Urinary bladder (tissue), 4 donors: ENCODE data around the gene KRTAP29-1. TPM values are rescaled to one million over a fixed set of nuclear protein-coding genes. Genes with fewer than 3 reads are reported as not detected.

Source experiments
- DNase-seq: peaks from one replicate; pipeline ENCODE4 v3.0.0-alpha.2; 2015; ENCODE audit errors: extremely low spot score
- H3K27ac ChIP-seq: one replicate; pipeline ENCODE4 v1.5.1; 2013; ENCODE audit warnings: low read depth, mild to moderate bottlenecking, moderate library complexity
- H3K36me3 ChIP-seq: one replicate; pipeline ENCODE4 v1.6.1; 2013; ENCODE audit warnings: mild to moderate bottlenecking, moderate library complexity; ENCODE audit not compliant: insufficient read depth
- H3K4me1 ChIP-seq: one replicate; pipeline ENCODE4 v1.6.1; 2013; ENCODE audit warnings: mild to moderate bottlenecking, moderate library complexity; ENCODE audit not compliant: insufficient read depth
- H3K4me3 ChIP-seq: one replicate; pipeline ENCODE4 v1.5.1; 2013; ENCODE audit warnings: low read depth, low read length
- WGBS: extraction: QIAGEN DNeasy Blood & Tissue Kit; methylation state at CpG from one replicate; pipeline ENCODE4 v1.1.7; 2013; 5-methylcytosine and 5-hydroxymethylcytosine counted together
- polyA plus RNA-seq: library from polyadenylated mRNA; stranded (reverse); fragments of 200-250 nt; gene quantifications from one replicate; pipeline ENCODE4 v1.2.3, GENCODE V29; 2013
- total RNA-seq: library from RNA; depleted of rRNA; stranded (reverse); fragments of >200 nt; gene quantifications from one replicate; pipeline ENCODE4 v1.2.3, GENCODE V29; 2014
- donor health status: healthy with polysubstance abuse.
- donor health status: healthy.

The KRTAP29-1 gene
- total and polyA plus RNA-seq, 2 donors = not detected

DNA sequence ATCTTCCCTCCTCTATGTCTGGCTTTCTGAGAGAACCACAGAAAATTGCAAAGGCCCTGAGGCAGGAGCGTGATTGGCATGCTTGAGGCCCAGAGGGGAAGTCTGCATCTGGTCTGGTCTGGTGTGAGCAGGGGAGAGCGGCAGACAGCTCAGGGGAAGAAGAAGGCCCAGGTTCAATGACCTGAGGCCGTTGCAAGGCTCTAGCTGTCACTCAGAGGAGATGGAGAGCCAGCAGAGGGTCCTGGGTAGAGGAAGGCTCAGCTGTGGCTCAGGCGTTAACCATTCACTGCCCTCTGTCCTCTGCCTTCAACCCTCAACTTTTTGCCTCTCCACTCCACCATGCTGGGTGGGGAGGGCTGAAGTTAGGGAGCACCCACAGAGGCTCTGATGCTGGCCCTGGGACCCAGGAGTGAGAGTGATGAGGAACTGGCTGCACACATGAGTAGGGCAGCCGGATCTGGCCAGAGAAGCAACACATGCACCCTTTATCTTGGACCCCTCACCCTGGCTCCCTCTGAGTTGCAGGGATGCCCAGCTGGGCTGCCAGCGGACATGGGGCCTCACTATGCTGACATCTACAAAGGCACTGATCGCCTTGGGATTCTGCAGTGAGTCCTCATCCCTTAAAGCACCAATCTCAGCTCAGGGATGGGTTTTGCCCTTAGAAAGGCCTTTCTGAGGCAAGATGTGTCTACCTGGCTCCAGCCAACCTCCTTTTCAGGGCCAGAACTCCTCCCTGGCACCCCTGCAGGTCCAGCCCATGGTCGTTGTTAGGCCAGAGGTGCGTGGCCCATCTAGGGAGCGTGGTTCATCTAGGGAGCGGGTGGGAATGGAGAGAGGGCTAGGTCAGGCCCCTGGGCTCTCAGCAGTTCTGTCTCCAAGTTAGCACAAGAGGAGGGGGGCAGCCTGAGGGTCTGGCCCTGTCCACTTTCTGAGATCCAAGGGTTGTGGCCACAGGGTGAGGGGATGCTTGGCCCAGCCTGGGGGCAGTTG is 20.5 kb upstream of the KRTAP29-1 start:
- no peaks in the 10 kb centered on the region for H3K36me3 ChIP-seq
- 90% methylated on average over 11 of the region's 11 CpGs for WGBS
- no peak for DNase-seq
- no peak overlapping the region for H3K27ac ChIP-seq
- no peaks in the 10 kb centered on the region for H3K4me1 ChIP-seq
- H3K4me3 ChIP-seq = no peak overlapping the region

DNA sequence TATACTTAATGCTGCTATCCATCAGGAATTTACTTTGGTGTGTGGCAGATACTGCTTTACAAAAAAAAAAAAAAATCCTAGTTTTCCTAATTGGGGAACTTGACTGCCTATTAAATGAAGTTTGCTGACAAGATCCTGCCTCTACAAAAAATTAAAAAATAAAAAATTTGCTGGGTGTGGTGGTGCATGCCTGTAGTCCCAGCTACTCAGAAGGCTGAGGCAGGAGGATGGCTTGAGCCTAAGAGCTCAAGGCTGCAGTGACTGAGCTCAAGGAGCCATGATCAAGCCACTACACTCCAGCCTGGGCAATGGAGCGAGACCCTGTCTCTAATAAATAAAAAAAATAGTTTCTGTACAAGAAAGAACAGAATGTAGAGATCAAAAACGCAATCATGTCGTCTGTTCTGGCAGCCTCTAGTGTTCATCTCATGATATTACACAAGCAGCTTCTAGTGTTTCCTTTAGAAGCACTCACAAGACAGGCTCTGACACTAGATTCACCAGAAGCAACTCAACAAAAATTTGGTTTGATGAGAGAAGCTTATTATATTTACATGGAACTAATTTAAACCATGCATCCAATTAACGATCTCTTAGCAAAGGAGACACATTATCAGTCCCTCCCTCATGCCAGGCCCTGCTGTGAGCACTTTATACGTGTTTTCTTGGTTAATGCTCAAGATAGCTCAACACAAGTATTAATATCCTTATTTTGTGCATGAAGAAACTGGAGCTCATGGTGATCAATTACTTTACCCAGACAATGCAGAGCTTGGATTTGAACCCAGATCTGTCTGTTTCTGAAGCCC is 19.6 kb upstream of the KRTAP29-1 start:
- Histone ChIP-seq H3K4me1 (no peaks in the 10 kb centered on the region), H3K4me3 (no peak overlapping the region), H3K36me3 (no peaks in the 10 kb centered on the region), H3K27ac (no peak overlapping the region)
- 32% methylated on average over 5 of the region's 5 CpGs for WGBS
- DNase-seq = no peak

DNA sequence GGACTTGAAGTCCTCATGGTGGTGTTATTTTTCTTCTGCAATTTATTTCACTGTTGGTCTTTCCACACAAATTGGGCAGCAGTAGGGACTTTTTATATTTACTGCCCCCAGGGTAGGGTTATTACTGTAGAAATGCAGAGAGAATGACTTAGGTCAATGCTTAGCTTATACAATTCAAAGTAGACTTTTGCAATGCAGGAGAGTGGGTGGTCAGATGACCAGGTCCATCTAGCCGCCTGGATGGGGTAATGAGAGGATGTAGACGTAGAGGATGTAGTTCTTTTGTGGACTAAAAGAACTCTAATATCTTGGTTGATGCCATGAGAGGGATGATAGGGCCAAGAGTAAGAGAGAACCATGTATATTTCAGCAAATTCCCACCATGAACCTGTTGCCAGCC is 15.6 kb upstream of the KRTAP29-1 start:
- DNase-seq = no peak
- Histone ChIP-seq H3K4me3 (no peak overlapping the region), H3K27ac (no peak overlapping the region), H3K4me1 (no peaks in the 10 kb centered on the region), H3K36me3 (no peaks in the 10 kb centered on the region)
- 48% methylated on average over 2 of the region's 2 CpGs for WGBS

DNA sequence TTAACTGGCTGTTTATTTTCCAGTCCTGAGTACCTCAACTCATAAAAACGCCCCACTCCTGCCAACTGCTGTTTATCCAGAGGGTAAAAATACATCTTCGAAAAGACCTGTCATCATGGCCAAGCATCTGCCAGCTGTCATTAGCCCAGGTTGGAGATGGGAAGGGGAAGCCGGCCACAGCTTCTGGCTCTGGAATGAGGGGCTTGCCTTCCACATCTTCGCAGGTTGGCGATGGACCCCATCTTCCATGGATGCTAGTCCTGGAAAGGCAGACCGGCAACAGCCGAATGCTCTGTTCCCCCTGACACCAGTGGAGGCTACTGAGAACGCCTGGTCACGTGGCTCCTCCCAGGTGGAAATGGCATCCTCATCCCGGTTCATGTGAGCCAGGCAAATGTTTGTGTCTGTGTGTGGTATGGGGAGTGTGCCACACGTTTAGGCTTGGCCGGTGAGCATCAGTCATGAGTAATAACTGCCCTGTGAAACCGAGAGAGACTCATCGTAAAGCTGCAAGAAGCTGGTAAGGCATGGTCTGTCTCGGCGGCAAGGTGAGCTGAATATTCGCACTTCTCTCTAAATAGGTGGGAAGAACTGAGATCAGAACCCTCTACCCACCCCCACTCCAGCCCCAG is 13.3 kb upstream of the KRTAP29-1 start:
- no peak overlapping the region for H3K4me3 ChIP-seq
- H3K4me1 ChIP-seq = no peaks in the 10 kb centered on the region
- WGBS = 69% methylated on average over 17 of the region's 17 CpGs
- H3K36me3 ChIP-seq = no peaks in the 10 kb centered on the region
- H3K27ac ChIP-seq = no peak overlapping the region
- no peak for DNase-seq

DNA sequence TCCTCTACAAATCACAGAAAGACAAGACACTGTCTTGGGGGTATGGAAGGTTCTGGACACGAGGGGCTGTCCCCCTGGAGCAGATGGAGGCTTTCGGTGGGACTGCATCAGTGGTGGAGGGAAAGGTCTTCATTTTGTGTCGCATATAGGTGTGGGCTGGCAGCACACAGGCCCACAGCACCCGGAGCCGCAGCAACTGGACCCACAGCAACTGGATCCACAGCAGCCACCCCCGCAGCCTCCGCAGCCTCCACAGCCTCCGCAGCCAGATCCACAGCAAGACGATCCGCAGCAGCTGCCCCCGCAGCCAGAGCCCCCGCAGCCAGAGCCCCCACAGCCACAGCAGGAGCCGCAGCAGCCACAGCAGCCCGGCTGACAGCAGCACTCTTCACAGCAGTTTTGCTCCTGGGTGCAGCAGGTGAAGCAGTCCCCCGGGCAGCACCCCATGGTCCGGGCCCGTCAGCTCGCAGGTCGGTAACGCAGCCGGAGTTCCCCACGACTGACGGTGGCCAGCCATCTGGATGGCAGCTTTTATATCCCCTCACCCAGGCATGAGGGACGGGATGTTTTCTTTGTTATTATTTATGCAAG is 12.6 kb upstream of the KRTAP29-1 start, which contains the start of gene KRTAP17-1:
Gene KRTAP17-1 (minus strand): TSS at position 507 of the 591 bp plus-strand sequence. CDS start 60 bp downstream, at position 447.
- Histone ChIP-seq H3K36me3 (no peaks in the 10 kb centered on the region), H3K27ac (no peak within 1 kb of the TSS), H3K4me1 (no peaks in the 10 kb centered on the region), H3K4me3 (no peak within 1 kb of the TSS)
- DNase-seq = no peak
- 70% methylated on average over 24 of the region's 24 CpGs for WGBS

DNA sequence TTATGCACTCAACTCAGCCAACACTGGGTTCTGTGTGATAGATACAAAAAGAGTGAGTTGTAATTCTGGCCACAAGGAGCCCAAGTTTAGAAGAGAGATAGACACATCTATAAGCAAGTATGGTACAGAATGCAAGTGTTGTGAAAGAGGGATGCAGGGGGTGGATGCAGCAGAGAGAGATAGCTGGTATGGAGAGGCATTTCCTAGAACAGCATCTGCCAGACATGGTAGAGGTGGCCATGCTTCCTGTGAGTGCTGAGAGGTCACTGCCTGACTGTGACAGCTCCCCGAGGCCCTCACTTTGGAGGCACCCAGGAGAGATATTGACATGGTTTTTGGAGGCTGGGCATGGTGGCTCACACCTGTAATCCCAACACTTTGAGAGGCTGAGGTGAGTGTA is 8.5 kb upstream of the KRTAP29-1 start:
- WGBS = 78% methylated on average over 1 of the region's 1 CpG
- DNase-seq = no peak
- no peaks in the 10 kb centered on the region for H3K36me3 ChIP-seq
- no peaks in the 10 kb centered on the region for H3K4me1 ChIP-seq
- H3K27ac ChIP-seq = no peak overlapping the region
- no peak overlapping the region for H3K4me3 ChIP-seq

DNA sequence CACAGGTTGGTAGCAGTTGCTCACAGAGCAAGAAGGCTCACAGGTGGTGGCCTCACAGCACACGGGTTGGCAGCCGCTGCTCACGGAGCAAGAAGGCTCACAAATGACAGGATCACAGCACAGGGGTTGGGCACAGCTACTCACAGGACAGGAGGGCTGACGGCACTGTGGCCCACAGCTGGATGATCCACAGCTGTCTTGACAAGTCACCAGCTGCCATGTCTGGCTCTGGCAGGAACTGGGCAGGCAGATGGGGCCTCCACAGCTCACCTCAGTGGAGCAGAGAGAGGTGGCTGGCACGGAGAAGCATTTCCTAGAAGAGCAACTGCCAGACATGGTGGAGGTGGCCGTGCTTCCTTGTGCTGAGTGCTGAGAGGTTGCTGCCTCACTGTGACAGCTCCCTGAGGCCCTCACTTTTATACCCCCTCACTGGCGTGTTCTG is 6.3 kb upstream of the KRTAP29-1 start, which contains the start of gene KRTAP16-1:
Gene KRTAP16-1 (minus strand): TSS at position 392 of the 442 bp plus-strand sequence. CDS start 56 bp downstream, at position 336.
- no peaks in the 10 kb centered on the region for H3K36me3 ChIP-seq

DNA sequence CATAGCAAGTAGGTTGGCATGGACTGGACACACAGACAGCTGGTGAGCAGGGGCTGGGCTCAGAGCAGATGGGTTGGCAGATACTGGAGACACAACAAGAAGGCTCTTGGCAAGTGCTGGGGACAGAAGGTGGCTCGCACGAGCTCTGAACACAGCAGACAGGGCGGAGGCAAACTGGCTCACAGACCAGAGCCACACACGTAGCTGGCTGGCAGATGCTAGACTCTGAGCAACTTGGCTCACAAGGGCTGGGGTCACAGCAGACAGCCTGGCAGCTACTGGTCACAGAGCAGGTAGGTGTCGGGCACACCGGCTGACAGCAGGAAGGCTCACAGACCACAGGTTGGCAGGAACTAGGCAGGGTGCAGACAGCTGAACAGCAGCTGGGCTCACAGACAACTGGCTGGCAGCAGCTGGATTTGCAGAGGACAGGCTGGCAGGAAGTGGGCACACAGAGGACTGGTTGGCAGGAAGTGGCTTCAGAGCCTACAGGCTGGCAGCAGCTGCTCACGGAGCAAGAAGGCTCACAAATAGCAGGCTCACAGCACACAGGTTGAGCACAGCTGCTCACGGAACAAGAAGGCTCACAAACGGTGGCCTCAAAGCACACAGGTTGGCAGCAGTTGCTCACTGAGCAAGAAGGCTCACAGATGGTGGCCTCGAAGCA is 5.7 kb upstream of the KRTAP29-1 start:
- no peaks in the 10 kb centered on the region for H3K36me3 ChIP-seq
- H3K27ac ChIP-seq = no peak overlapping the region
- 50% methylated on average over 10 of the region's 10 CpGs for WGBS
- H3K4me3 ChIP-seq = no peak overlapping the region
- no peaks in the 10 kb centered on the region for H3K4me1 ChIP-seq
- DNase-seq = no peak

More for the DNA sequence above, 6.3 kb upstream of the KRTAP29-1 start, which contains the start of gene KRTAP16-1:
- Histone ChIP-seq H3K4me3 (no peak within 1 kb of the TSS), H3K27ac (no peak within 1 kb of the TSS), H3K4me1 (no peaks in the 10 kb centered on the region)
- WGBS = 64% methylated on average over 7 of the region's 7 CpGs
- DNase-seq = no peak

DNA sequence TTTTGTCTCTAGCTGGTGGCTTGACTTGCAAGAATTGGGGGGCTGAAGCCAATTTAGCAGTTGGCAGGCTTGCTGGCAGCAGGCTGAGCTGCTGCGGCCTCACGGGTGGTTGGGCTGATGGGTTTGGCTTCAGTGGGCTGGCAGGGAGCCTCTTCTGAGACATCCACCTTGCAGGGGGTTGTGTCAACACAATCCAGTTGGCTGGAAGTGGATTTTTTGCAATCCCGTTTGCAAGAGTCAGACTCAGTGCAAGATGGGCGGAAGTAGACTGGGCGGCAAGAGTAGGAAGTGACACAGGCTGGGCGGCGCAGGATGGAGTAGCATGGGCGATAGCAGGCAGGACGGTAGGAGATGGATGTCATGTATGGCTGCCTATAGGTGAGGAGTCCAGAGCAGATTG is 5.0 kb upstream of the KRTAP29-1 start:
- 78% methylated on average over 9 of the region's 9 CpGs for WGBS
- H3K4me3 ChIP-seq = no peak overlapping the region
- H3K4me1 ChIP-seq = no peaks in the 10 kb centered on the region
- H3K36me3 ChIP-seq = no peaks in the 10 kb centered on the region
- DNase-seq = no peak
- H3K27ac ChIP-seq = no peak overlapping the region

DNA sequence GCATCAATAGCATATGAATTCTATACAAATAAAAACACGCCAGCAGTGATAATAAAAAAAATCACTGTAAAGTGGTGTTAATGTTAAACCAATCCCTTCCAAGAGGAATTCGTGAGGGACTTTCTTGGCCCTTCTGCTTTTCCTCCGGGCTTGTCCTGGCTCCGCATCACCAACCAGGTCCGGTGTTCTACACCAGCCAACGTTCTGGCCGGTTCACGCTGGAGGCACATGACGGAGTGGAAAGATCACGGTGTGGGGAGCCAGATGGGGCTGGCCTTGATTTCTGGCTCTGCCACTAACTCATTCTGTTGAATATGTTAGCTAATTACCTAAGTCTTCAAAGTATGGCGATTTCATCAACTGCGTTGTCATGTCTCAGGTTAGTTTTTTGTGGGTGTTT is 1.4 kb upstream of the KRTAP29-1 start:
- no peak overlapping the region for H3K4me3 ChIP-seq
- 84% methylated on average over 12 of the region's 12 CpGs for WGBS
- H3K27ac ChIP-seq = no peak overlapping the region
- DNase-seq = no peak
- no peaks in the 10 kb centered on the region for H3K4me1 ChIP-seq
- no peaks in the 10 kb centered on the region for H3K36me3 ChIP-seq

DNA sequence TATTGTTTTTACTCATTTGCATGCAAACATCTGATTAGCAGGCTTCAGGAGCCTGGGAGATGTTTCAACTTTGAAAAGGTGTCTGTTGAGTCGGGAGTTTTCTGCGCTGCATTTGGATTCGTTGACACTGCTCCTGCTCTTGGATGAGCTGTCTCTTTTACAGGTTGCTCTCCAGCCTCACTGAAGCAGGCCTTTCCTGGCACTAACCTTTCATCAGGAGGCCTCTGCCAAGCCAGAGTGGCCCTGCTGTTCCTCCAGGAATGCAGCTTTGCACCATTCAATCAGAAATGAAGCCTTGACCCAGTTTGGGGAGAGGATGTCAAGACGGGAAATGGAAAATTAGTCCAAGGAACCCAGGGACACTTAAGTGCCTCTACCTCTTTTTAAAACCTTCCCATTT is 330 bp upstream of the KRTAP29-1 start:
- H3K4me1 ChIP-seq = no peaks in the 10 kb centered on the region
- H3K27ac ChIP-seq = no peak overlapping the region
- H3K36me3 ChIP-seq = no peaks in the 10 kb centered on the region
- no peak overlapping the region for H3K4me3 ChIP-seq
- WGBS = 89% methylated on average over 4 of the region's 4 CpGs
- no peak for DNase-seq

DNA sequence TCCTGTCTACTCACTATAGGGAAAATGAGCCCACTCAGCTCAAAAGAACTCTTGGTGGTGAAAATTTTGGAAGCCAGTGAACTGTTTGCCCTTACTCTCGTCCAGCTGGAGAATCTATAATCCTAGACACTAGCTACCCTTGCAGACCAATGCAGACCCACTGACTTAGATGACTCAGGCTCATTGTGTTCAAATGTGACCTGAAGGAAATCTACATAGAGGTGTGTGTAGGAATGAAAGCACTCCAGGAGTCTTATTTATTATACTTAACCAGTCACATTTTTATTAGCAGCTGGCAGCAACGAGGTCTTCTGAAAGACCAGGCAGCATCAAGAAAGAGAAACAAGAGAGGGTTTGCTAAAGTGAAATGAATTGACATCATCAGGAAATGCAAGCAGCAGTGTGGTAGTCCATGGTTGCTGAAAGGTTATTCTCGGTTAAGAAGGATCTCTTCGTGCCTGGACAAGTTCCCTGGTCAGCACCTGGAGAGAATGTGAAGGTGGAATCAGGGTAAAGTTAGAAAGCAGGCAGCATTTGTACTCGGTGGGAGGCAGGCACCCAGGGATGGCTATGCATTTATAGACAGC is 1.4 kb downstream of the KRTAP29-1 start:
- Histone ChIP-seq H3K4me1 (no peaks in the 10 kb centered on the region), H3K27ac (no peak overlapping the region), H3K36me3 (no peaks in the 10 kb centered on the region), H3K4me3 (no peak overlapping the region)
- DNase-seq = peak; percentile 67
- 67% methylated on average over 5 of the region's 5 CpGs for WGBS
